ENCODE results near the gene SKI. TPM values are rescaled to one million over a fixed set of nuclear protein-coding genes. Genes with fewer than 3 reads are reported as not detected.

SKI gene
- total and polyA plus RNA-seq, 9 of the 15 experiments (the other 6 are each of a cell fraction or from before 2014, with no cell fraction given) = 0.10 to 60.5 (median 4.6) TPM

DNA sequence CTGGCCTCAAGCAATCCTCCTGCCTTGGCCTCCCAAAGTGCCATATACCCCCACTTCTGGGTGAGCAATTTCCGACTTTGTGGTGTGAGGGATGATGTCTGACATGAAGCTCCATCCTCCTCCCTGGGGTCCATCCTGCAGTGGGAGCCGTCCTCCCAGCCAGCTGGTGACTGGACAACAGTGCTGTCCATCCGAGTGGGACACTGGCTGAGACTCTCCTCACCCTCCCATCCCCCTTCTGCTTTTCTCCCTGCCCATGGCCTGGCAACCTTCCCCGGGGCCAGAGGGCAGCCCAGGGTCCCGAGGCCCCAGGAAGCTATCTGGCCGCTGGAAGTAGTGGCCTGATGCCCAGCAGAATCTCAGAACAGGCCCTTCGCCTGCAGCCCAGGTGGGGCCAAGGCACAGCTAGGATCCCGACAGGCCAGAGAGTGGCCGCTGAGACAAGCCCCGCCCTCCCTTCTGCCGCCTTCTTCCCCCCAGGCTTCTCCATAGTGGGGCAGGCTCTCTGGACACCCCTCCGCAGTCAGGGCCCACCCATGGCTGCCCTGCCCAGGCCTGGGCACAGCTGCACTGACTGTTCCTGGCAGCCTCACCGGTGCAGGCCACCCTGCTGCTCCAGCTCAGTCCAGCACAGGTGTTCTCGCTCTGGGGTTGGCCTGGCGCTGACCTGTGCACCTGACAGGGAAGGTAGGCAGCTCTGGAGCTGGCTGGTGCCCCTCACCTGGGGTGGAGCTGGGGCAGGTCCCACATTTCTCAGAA, 25.1 kb upstream of the SKI start:
- intact Hi-C loops (cut with micrococcal nuclease) (no loop called here), in situ Hi-C loops (cut with MboI) (no loop called here)
- no peaks in the 10 kb centered on the region for H3K27me3 ChIP-seq (ENCODE audit: control insufficient read depth in 2 of 2, insufficient read depth in 2 of 2, low read length in 2 of 2)
- no peak for ATAC-seq
- H3K9me1 ChIP-seq (ENCODE audit: control insufficient read depth, insufficient read depth, low read length) = no peaks in the 10 kb centered on the region
- 81% methylated on average over 14 of the region's 15 CpGs for WGBS (ENCODE audit: insufficient coverage, low coverage, missing lambda C conversion rate)
- no peaks in the 10 kb centered on the region for H4K20me1 ChIP-seq (replicated peaks; ENCODE audit: control insufficient read depth, insufficient read depth, low read length)
- H3K36me3 ChIP-seq (ENCODE audit: control insufficient read depth, insufficient read depth, low read length) = no peaks in the 10 kb centered on the region
- DNase-seq (ENCODE audit: extremely low read depth in 1 of 4, low spot score in 3 of 4) = no peak
- BruUV-seq (replicated peaks) = no TSS peak
- TF ChIP-seq, protein P1, sequence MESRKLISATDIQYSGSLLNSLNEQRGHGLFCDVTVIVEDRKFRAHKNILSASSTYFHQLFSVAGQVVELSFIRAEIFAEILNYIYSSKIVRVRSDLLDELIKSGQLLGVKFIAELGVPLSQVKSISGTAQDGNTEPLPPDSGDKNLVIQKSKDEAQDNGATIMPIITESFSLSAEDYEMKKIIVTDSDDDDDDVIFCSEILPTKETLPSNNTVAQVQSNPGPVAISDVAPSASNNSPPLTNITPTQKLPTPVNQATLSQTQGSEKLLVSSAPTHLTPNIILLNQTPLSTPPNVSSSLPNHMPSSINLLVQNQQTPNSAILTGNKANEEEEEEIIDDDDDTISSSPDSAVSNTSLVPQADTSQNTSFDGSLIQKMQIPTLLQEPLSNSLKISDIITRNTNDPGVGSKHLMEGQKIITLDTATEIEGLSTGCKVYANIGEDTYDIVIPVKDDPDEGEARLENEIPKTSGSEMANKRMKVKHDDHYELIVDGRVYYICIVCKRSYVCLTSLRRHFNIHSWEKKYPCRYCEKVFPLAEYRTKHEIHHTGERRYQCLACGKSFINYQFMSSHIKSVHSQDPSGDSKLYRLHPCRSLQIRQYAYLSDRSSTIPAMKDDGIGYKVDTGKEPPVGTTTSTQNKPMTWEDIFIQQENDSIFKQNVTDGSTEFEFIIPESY (CRISPR knock-in tag; IDR thresholded peaks at IDR 0.05) = no peak
- TF ChIP-seq, protein P2, sequence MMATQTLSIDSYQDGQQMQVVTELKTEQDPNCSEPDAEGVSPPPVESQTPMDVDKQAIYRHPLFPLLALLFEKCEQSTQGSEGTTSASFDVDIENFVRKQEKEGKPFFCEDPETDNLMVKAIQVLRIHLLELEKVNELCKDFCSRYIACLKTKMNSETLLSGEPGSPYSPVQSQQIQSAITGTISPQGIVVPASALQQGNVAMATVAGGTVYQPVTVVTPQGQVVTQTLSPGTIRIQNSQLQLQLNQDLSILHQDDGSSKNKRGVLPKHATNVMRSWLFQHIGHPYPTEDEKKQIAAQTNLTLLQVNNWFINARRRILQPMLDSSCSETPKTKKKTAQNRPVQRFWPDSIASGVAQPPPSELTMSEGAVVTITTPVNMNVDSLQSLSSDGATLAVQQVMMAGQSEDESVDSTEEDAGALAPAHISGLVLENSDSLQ (IDR thresholded peaks at IDR 0.05) = peak; percentile 60; the same call in 1 of the 2 replicates
- 0 out of 2 replicates have a peak, but pooled peaks have one; percentile 51 for TF ChIP-seq ZNF263 (CRISPR knock-in tag; IDR thresholded peaks at IDR 0.05; ENCODE audit: borderline replicate concordance)
- H2AFZ ChIP-seq (ENCODE audit: low read depth, low read length) = no peak overlapping the region
- ChIA-PET POLR2A (interaction anchor here (0.5 to 1.5 kb wide), 6 partner anchors 12 to 362 kb away, joined by 3 to 4 read pairs (median 3); no protein-coding TSS in a partner anchor), CTCF (ENCODE audit: low intra/inter-chr PET ratio) (no interaction called here)
- H3K9ac ChIP-seq (ENCODE audit: insufficient read depth in 1 of 2, low read depth in 2 of 2, low read length in 2 of 2) = peak overlapping the region in 1 of 2 experiments; percentile 91; a peak in 2 of 4 replicates
- no peak overlapping the region for H3K4me2 ChIP-seq (ENCODE audit: insufficient read depth, low read length)
- no peaks in the 10 kb centered on the region for H3K9me3 ChIP-seq (replicated peaks; ENCODE audit: control insufficient read depth, insufficient read depth, low read depth, low read length)
- H3K4me1 ChIP-seq (replicated peaks in 1 of 2; ENCODE audit: control insufficient read depth in 2 of 2, insufficient read depth in 2 of 2, low read length in 2 of 2) = peaks cover 45 to 79% of the 10 kb centered on the region in 2 experiments
- H3K27ac ChIP-seq (ENCODE audit: extremely low read depth, low read depth, low read length) = no peak overlapping the region
- H3K4me3 ChIP-seq = no peak overlapping the region
- peaks cover 26% of the 10 kb centered on the region; the same call in 2 of the 3 replicates for H3K79me2 ChIP-seq (ENCODE audit: control insufficient read depth, insufficient read depth, low read length)
- no peak for FAIRE-seq

Measured in K562 (cell line).